GM12878 (cell line): ENCODE data around the gene ZNF302. TPM values are rescaled to one million over a fixed set of nuclear protein-coding genes. Genes with fewer than 3 reads are reported as not detected.

Experiments
- CUX1 ChIP-seq: IDR thresholded peaks from 2 replicates; pipeline ENCODE4 v1.6.1; 2012; ENCODE audit warnings: improper control_type of control experiment, low read depth, low read length; ENCODE audit not compliant: insufficient replicate concordance
- IKZF1 ChIP-seq: fragments of 450-650 bp; conservative IDR thresholded peaks from 2 replicates; pipeline ENCODE4 v1.6.1; 2017; ENCODE audit warnings: antibody characterized with exemption, mild to moderate bottlenecking
- IRF4 ChIP-seq: IDR thresholded peaks from 2 replicates; pipeline ENCODE4 v1.6.1; 2011; ENCODE audit warnings: low read depth, low read length
- MYC ChIP-seq: IDR thresholded peaks from 2 replicates; pipeline ENCODE4 v1.6.1; 2011; ENCODE audit warnings: mild to moderate bottlenecking, low read length, moderate library complexity, inconsistent platforms; ENCODE audit not compliant: insufficient read depth, insufficient replicate concordance, insufficient read length, severe bottlenecking
- NFXL1 ChIP-seq: fragments of 450-650 bp; IDR thresholded peaks from 2 replicates; pipeline ENCODE4 v1.6.1; 2017; ENCODE audit warnings: antibody characterized with exemption, mild to moderate bottlenecking, borderline replicate concordance
- NFYB ChIP-seq: IDR thresholded peaks from 2 replicates; pipeline ENCODE4 v1.6.1; 2011; ENCODE audit warnings: low read depth, mild to moderate bottlenecking, low read length, improper control_type of control experiment, moderate library complexity; ENCODE audit not compliant: insufficient read depth
- SMARCA5 ChIP-seq: fragments of 450-650 bp; IDR thresholded peaks from 2 replicates; pipeline ENCODE4 v1.6.1; 2017; ENCODE audit warnings: mild to moderate bottlenecking
- ZNF384 ChIP-seq: IDR thresholded peaks from 2 replicates; pipeline ENCODE4 v1.6.1; 2012; ENCODE audit warnings: low read depth, mild to moderate bottlenecking, low read length, improper control_type of control experiment, borderline replicate concordance
- polyA plus RNA-seq, 11 experiments: library from polyadenylated mRNA; depleted of rRNA in 4 of 11; unstranded in 6 of 11; stranded (reverse) in 5 of 11; fragments of >200 nt; fragmentation: Nextera tagmentation in 4 of 11; fragmentation: Illumina TruSeq in 1 of 11; extraction: Ambion mirVana in 4 of 11; extraction: Trizol in 1 of 11; gene quantifications; 1 replicate in 1 of 11; 2 replicates in 10 of 11; pipeline versions ENCODE4 v1.2.1 to v1.2.3, GENCODE V29; 2011 to 2016; ENCODE audit warnings: inconsistent platforms in 2 of 11, missing spikeins in 2 of 11, low read depth in 1 of 11
- total RNA-seq, 4 experiments: library from RNA; depleted of rRNA in 3 of 4; stranded (reverse); fragments of >200 nt in 3 of 4; fragmentation: Illumina TruSeq in 1 of 4; extraction: Trizol in 1 of 4; gene quantifications; 2 replicates each; pipeline versions ENCODE4 v1.2.1 to v1.2.3, GENCODE V29; 2013 to 2021
- TF ChIP-seq, protein P1 (sequence below): fragments of 450-650 bp; IDR thresholded peaks from 2 replicates; pipeline ENCODE4 v1.6.1; 2016; ENCODE audit warnings: mild to moderate bottlenecking

ZNF302 gene
- total and polyA plus RNA-seq, 10 of the 15 experiments (the other 5 are each of a cell fraction or from before 2014, with no cell fraction given): 8.4 to 35.4 (median 19.7) TPM

- no peak for TF ChIP-seq CUX1
- TF ChIP-seq ZNF384: no peak
- no peak for TF ChIP-seq IRF4
- TF ChIP-seq SMARCA5: no peak
- TF ChIP-seq, protein P1, sequence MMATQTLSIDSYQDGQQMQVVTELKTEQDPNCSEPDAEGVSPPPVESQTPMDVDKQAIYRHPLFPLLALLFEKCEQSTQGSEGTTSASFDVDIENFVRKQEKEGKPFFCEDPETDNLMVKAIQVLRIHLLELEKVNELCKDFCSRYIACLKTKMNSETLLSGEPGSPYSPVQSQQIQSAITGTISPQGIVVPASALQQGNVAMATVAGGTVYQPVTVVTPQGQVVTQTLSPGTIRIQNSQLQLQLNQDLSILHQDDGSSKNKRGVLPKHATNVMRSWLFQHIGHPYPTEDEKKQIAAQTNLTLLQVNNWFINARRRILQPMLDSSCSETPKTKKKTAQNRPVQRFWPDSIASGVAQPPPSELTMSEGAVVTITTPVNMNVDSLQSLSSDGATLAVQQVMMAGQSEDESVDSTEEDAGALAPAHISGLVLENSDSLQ: no peak
- no peak for TF ChIP-seq MYC
- TF ChIP-seq NFXL1: no peak
- TF ChIP-seq IKZF1: no peak
- TF ChIP-seq NFYB: no peak
These were observed 47.9 kb downstream of the ZNF302 start (continued) for GRCh38 chr19:34725400-34725799.
